HepG2 (cell line): ENCODE data around the gene EGLN2. TPM values are rescaled to one million over a fixed set of nuclear protein-coding genes. Genes with fewer than 3 reads are reported as not detected.
A peak's percentile ranks its signal among the peaks of the same experiment; 100 is the strongest.

ENCODE experiments used
- HOXA9 ChIP-seq: sonication (generic); formaldehyde crosslinking; IDR thresholded peaks from 2 replicates; pipeline ENCODE4 v1.8.1; 2022; ENCODE audit warnings: missing genetic modification reagents, mild to moderate bottlenecking, moderate library complexity, borderline replicate concordance
- MIXL1 ChIP-seq: IDR thresholded peaks from 2 replicates; pipeline ENCODE4 v1.6.1; 2016
- POLR2AphosphoS2 ChIP-seq: IDR thresholded peaks from 2 replicates; pipeline ENCODE4 v1.6.1; 2011; ENCODE audit warnings: low read depth, low read length, improper control_type of control experiment
- TCF7L2 ChIP-seq: IDR thresholded peaks from 2 replicates; pipeline ENCODE4 v1.6.1; 2011; ENCODE audit warnings: mild to moderate bottlenecking, low read depth, low read length, moderate library complexity
- TFDP1 ChIP-seq: IDR thresholded peaks from 2 replicates; pipeline ENCODE4 v1.6.1; 2016; ENCODE audit warnings: missing compliant biosample characterization, missing genetic modification reagents, borderline replicate concordance
- ZBTB42 ChIP-seq: sonication (generic); formaldehyde crosslinking; IDR thresholded peaks from 2 replicates; pipeline ENCODE4 v1.5.0; 2020; ENCODE audit warnings: mild to moderate bottlenecking, missing genetic modification reagents
- ZKSCAN8 ChIP-seq: IDR thresholded peaks from 2 replicates; pipeline ENCODE4 v1.6.1; 2016; ENCODE audit warnings: borderline replicate concordance, missing genetic modification reagents, missing compliant biosample characterization
- ZNF10 ChIP-seq: sonication (generic); formaldehyde crosslinking; IDR thresholded peaks from 2 replicates; pipeline ENCODE4 v1.4.0; 2020; ENCODE audit warnings: mild to moderate bottlenecking, low read depth, missing genetic modification reagents, borderline replicate concordance
- ZNF512B ChIP-seq: sonication (generic); formaldehyde crosslinking; IDR thresholded peaks from 2 replicates; pipeline ENCODE4 v1.5.1; 2020; ENCODE audit warnings: missing genetic modification reagents, mild to moderate bottlenecking, borderline replicate concordance
- polyA plus RNA-seq, 8 experiments: library from polyadenylated mRNA; depleted of rRNA in 3 of 8; stranded (reverse) in 7 of 8; unstranded in 1 of 8; fragments of >200 nt; fragmentation: Illumina TruSeq in 4 of 8; extraction: Trizol in 4 of 8; gene quantifications; 2 replicates each; pipeline versions ENCODE4 v1.2.1 to v1.2.3, GENCODE V29; 2011 to 2016; ENCODE audit warnings: low read depth in 4 of 8, missing spikeins in 1 of 8, mixed read lengths in 1 of 8; ENCODE audit not compliant: insufficient read depth in 1 of 8
- total RNA-seq, 5 experiments: library from RNA; depleted of rRNA; stranded (reverse); fragments of >200 nt; fragmentation: Illumina TruSeq; extraction: Trizol; gene quantifications; 2 replicates each; pipeline ENCODE4 v1.2.3, GENCODE V29; 2016; ENCODE audit warnings: low read depth in 1 of 5
- TF ChIP-seq, protein P1 (sequence below): sonication (generic); formaldehyde crosslinking; IDR thresholded peaks from 2 replicates; pipeline ENCODE4 v1.9.0; 2021; ENCODE audit warnings: mild to moderate bottlenecking, missing genetic modification reagents
- TF ChIP-seq, protein P2 (sequence below): sonication (generic); formaldehyde crosslinking; IDR thresholded peaks from 2 replicates; pipeline ENCODE4 v1.4.0; 2020; ENCODE audit warnings: mild to moderate bottlenecking, missing genetic modification reagents
- TF ChIP-seq, protein P3 (sequence below): sonication (generic); formaldehyde crosslinking; IDR thresholded peaks from 2 replicates; pipeline ENCODE4 v1.4.0; 2020; ENCODE audit warnings: missing genetic modification reagents, borderline replicate concordance

The EGLN2 gene
- total and polyA plus RNA-seq, 2 of the 13 experiments (the other 11 are each of a cell fraction or from before 2014, with no cell fraction given) = 16.5 to 40.8 TPM

GRCh38 chr19:40750058-40750873 is 48.7 kb upstream of the EGLN2 start, which contains the start of gene ACTMAP (continued):
- TF ChIP-seq, protein P1, sequence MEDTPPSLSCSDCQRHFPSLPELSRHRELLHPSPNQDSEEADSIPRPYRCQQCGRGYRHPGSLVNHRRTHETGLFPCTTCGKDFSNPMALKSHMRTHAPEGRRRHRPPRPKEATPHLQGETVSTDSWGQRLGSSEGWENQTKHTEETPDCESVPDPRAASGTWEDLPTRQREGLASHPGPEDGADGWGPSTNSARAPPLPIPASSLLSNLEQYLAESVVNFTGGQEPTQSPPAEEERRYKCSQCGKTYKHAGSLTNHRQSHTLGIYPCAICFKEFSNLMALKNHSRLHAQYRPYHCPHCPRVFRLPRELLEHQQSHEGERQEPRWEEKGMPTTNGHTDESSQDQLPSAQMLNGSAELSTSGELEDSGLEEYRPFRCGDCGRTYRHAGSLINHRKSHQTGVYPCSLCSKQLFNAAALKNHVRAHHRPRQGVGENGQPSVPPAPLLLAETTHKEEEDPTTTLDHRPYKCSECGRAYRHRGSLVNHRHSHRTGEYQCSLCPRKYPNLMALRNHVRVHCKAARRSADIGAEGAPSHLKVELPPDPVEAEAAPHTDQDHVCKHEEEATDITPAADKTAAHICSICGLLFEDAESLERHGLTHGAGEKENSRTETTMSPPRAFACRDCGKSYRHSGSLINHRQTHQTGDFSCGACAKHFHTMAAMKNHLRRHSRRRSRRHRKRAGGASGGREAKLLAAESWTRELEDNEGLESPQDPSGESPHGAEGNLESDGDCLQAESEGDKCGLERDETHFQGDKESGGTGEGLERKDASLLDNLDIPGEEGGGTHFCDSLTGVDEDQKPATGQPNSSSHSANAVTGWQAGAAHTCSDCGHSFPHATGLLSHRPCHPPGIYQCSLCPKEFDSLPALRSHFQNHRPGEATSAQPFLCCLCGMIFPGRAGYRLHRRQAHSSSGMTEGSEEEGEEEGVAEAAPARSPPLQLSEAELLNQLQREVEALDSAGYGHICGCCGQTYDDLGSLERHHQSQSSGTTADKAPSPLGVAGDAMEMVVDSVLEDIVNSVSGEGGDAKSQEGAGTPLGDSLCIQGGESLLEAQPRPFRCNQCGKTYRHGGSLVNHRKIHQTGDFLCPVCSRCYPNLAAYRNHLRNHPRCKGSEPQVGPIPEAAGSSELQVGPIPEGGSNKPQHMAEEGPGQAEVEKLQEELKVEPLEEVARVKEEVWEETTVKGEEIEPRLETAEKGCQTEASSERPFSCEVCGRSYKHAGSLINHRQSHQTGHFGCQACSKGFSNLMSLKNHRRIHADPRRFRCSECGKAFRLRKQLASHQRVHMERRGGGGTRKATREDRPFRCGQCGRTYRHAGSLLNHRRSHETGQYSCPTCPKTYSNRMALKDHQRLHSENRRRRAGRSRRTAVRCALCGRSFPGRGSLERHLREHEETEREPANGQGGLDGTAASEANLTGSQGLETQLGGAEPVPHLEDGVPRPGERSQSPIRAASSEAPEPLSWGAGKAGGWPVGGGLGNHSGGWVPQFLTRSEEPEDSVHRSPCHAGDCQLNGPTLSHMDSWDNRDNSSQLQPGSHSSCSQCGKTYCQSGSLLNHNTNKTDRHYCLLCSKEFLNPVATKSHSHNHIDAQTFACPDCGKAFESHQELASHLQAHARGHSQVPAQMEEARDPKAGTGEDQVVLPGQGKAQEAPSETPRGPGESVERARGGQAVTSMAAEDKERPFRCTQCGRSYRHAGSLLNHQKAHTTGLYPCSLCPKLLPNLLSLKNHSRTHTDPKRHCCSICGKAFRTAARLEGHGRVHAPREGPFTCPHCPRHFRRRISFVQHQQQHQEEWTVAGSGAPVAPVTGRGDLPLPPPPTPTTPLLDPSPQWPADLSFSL (CRISPR knock-in tag) = no peak
- TF ChIP-seq, protein P2, sequence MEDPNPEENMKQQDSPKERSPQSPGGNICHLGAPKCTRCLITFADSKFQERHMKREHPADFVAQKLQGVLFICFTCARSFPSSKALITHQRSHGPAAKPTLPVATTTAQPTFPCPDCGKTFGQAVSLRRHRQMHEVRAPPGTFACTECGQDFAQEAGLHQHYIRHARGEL (CRISPR knock-in tag) = no peak
- 0 out of 2 replicates have a peak, but pooled peaks have one; percentile 61 for TF ChIP-seq ZBTB42 (CRISPR knock-in tag)
- no peak for TF ChIP-seq MIXL1 (CRISPR knock-in tag)
- TF ChIP-seq ZNF512B = no peak
- no peak for TF ChIP-seq TCF7L2
- no peak for TF ChIP-seq POLR2AphosphoS2
- no peak for TF ChIP-seq HOXA9
- TF ChIP-seq, protein P3, sequence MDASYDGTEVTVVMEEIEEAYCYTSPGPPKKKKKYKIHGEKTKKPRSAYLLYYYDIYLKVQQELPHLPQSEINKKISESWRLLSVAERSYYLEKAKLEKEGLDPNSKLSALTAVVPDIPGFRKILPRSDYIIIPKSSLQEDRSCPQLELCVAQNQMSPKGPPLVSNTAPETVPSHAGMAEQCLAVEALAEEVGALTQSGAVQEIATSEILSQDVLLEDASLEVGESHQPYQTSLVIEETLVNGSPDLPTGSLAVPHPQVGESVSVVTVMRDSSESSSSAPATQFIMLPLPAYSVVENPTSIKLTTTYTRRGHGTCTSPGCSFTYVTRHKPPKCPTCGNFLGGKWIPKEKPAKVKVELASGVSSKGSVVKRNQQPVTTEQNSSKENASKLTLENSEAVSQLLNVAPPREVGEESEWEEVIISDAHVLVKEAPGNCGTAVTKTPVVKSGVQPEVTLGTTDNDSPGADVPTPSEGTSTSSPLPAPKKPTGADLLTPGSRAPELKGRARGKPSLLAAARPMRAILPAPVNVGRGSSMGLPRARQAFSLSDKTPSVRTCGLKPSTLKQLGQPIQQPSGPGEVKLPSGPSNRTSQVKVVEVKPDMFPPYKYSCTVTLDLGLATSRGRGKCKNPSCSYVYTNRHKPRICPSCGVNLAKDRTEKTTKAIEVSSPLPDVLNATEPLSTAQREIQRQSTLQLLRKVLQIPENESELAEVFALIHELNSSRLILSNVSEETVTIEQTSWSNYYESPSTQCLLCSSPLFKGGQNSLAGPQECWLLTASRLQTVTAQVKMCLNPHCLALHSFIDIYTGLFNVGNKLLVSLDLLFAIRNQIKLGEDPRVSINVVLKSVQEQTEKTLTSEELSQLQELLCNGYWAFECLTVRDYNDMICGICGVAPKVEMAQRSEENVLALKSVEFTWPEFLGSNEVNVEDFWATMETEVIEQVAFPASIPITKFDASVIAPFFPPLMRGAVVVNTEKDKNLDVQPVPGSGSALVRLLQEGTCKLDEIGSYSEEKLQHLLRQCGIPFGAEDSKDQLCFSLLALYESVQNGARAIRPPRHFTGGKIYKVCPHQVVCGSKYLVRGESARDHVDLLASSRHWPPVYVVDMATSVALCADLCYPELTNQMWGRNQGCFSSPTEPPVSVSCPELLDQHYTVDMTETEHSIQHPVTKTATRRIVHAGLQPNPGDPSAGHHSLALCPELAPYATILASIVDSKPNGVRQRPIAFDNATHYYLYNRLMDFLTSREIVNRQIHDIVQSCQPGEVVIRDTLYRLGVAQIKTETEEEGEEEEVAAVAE (CRISPR knock-in tag) = peak; percentile 61; the same call in 1 of the 2 replicates
- TF ChIP-seq TFDP1 (CRISPR knock-in tag) = peak; percentile 96
- no peak for TF ChIP-seq ZNF10 (CRISPR knock-in tag)
- TF ChIP-seq ZKSCAN8 (CRISPR knock-in tag) = no peak
